MG63 (cell line): ENCODE measurements around the gene GLT8D1. TPM values are rescaled to one million over a fixed set of nuclear protein-coding genes. Genes with fewer than 3 reads are reported as not detected.
"Not testable (repeated sequence)": the region's sequence is repeated elsewhere in the genome, so short reads cannot be mapped to it uniquely, and the experiment has no call there.

Source experiments
- DNase-seq: peaks from one replicate; pipeline ENCODE4 v3.0.0-alpha.2; 2020
- H3K27me3 ChIP-seq: fragments of 250-450 bp; sonication (Bioruptor Pico); 2 replicates; pipeline ENCODE4 v1.5.1; 2020; ENCODE audit warnings: mild to moderate bottlenecking, moderate library complexity
- H3K36me3 ChIP-seq: fragments of 250-450 bp; sonication (Bioruptor Pico); 2 replicates; pipeline ENCODE4 v1.5.1; 2020; ENCODE audit warnings: mild to moderate bottlenecking, moderate library complexity
- H3K4me3 ChIP-seq: fragments of 250-450 bp; sonication (Bioruptor Pico); 2 replicates; pipeline ENCODE4 v1.5.1; 2020; ENCODE audit warnings: mild to moderate bottlenecking, moderate library complexity
- H3K9me3 ChIP-seq: fragments of 250-450 bp; sonication (Bioruptor Pico); 2 replicates; pipeline ENCODE4 v1.5.1; 2020; ENCODE audit warnings: mild to moderate bottlenecking, moderate library complexity
- total RNA-seq: library from RNA; depleted of rRNA; stranded (reverse); fragments of >200 nt; shearing (Covaris generic); gene quantifications from 2 replicates; pipeline ENCODE4 v1.2.3, GENCODE V29; 2014; ENCODE audit warnings: low replicate concordance; rRNA removed

GLT8D1 gene, protein sequence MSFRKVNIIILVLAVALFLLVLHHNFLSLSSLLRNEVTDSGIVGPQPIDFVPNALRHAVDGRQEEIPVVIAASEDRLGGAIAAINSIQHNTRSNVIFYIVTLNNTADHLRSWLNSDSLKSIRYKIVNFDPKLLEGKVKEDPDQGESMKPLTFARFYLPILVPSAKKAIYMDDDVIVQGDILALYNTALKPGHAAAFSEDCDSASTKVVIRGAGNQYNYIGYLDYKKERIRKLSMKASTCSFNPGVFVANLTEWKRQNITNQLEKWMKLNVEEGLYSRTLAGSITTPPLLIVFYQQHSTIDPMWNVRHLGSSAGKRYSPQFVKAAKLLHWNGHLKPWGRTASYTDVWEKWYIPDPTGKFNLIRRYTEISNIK
- total RNA-seq = 43.1 and 56.1 TPM in 2 replicates

DNA sequence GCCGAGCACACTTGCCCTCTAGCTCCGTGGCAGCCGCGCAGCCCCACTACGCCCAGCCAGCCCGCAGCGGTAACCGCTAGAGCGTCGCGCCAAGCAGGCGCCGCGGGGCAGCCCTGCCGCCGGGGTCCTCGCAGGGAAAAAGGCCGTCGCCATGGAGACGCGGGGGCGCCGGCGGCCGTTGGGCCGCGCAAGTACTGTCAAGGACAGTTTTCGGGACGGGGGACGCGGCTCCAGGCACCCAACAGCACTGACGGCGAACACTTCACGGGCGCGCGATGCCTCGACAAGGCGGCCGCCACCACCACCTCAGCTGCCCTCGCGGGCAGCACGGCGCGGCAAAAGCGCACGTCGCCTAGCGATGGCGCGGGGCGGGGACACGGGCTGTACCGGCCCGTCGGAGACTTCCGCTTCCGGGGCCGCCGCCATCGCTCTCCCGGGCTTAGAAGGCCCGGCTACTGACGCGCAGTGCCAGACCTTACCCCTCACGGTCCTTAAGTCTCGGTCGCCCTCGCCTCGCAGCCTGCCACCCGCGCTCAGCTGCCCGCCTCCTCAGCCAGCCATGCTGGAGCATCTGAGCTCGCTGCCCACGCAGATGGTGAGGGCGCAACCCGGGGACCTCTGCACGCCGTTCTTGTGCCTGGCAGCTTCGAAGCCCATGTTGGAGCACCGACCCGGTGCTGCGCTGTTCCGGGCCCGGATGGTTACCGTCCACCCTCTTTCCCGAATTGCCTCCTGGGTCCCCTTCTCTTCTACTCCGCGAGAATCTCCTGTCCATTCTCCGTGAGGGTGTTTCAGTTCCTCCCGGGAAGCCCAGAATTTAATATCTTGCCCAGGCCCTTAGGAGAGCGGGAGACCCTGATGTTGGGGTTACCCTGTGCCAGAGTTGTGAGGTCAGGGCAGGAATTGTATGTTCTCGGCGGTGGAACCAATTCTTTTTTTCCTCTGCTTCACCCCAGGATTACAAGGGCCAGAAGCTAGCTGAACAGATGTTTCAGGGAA is at the start of gene GLT8D1, which contains the start of gene SPCS1:
Gene GLT8D1 (minus strand): TSS at position 104 of the 999 bp plus-strand sequence. CDS start 5,331 bp downstream, outside the sequence.
Gene SPCS1 (plus strand): TSS at position 419 of the 999 bp plus-strand sequence. CDS start 141 bp downstream, at position 560.
- peak within 1 kb of the TSS; percentile 94 for H3K4me3 ChIP-seq
- H3K36me3 ChIP-seq = peaks cover 13% of the 10 kb centered on the region
- H3K9me3 ChIP-seq = no peaks in the 10 kb centered on the region
- H3K27me3 ChIP-seq = no peaks in the 10 kb centered on the region
- DNase-seq = peak; percentile 82

DNA sequence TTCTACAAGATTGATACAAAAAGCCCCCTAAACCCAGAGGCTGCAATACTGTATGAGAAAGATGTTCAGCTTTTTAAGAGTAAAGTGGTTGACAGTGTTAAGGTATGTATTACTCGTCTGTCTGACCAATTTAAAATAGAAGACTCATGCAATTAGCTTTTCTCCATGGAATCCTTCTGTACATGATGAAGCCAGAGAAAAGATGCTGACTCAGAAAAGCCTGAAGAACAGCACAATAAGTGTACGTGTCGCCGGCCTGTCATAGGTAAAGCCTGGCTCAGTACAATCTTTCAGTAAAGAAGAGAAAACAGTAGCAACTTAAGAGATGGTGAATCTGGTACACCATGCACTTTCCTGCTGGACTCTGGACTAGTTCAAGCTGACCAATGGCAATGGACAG is 48.8 kb upstream of the GLT8D1 start:
- Histone ChIP-seq H3K9me3 (no peaks in the 10 kb centered on the region), H3K27me3 (no peaks in the 10 kb centered on the region), H3K36me3 (peaks cover 8% of the 10 kb centered on the region), H3K4me3 (no peak overlapping the region)
- no peak for DNase-seq

DNA sequence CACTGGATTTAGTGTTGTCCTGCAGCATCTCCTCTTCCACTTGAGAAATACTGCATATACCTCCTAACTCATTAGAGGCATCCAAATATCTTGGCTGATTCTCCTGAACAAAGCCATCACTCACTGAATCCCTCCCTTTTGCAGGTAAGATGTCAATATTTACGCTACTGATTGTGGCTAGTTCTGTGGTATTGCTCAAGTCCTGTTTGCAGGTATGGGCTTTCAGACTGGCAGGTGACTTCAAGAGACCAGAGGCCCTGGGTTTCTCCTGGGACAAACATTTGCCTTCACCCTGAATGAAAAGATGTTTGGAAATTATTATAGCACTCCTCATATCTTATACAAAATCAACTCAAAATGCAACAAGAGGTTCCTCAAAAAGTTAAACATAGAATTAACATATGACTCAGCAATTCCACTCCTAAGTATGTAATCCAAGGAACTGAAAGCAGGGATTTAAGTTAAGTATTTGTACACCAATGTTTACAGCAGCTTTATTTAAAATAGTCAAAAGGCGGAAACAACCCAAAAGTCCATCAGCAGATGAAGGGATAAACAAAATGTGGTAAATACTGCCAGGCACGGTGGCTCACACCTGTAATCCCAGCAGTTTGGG is 46.6 kb upstream of the GLT8D1 start:
- DNase-seq = no peak

DNA sequence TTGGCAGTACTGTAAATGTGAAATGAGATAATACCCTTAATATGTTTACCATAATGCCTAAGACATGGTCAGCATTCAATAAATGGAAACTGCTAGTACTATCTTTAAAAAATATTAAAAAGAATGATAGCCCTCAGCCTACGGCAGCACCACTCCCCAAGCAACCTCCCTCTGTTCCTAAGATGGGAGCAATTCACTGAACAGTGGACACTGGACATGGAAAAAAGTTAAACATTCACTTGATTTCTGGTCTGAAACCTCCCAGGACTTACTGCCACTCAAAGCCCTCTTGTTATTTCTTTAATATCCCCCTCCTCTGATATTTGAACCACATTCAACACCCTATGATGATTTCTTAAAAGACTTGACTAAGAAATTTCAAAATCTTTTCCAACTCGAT is 38.1 kb upstream of the GLT8D1 start:
- no peaks in the 10 kb centered on the region for H3K9me3 ChIP-seq

More for the DNA sequence above, 46.6 kb upstream of the GLT8D1 start:
- Histone ChIP-seq H3K36me3 (peaks cover 8% of the 10 kb centered on the region), H3K4me3 (no peak overlapping the region), H3K9me3 (no peaks in the 10 kb centered on the region), H3K27me3 (no peaks in the 10 kb centered on the region)

DNA sequence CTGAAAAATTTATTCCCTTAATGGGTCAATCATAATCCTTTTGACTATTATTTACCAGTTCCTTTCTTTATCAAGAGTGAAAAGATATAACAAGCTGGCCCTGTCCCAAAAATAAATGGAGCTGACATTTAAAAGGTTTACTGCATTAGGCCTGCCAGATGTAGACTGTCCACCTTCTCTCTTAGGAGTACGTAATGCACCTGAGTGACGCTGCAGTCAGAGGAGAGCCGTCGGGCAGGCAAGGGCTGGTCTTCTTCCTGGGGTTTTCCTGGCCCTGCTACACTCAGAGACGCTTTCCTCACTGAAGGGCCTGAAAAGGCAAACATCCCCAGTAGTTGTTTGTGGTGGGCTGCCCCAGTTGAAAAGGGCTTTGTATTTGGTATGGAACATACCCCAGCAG is 37.6 kb upstream of the GLT8D1 start:
- Histone ChIP-seq H3K27me3 (no peaks in the 10 kb centered on the region), H3K4me3 (no peak overlapping the region), H3K36me3 (peaks cover 3% of the 10 kb centered on the region), H3K9me3 (no peaks in the 10 kb centered on the region)
- no peak for DNase-seq

More for the DNA sequence above, 38.1 kb upstream of the GLT8D1 start:
- no peak for DNase-seq
- no peaks in the 10 kb centered on the region; the same call in none of the 2 replicates for H3K36me3 ChIP-seq
- no peak overlapping the region for H3K4me3 ChIP-seq
- H3K27me3 ChIP-seq = no peaks in the 10 kb centered on the region

DNA sequence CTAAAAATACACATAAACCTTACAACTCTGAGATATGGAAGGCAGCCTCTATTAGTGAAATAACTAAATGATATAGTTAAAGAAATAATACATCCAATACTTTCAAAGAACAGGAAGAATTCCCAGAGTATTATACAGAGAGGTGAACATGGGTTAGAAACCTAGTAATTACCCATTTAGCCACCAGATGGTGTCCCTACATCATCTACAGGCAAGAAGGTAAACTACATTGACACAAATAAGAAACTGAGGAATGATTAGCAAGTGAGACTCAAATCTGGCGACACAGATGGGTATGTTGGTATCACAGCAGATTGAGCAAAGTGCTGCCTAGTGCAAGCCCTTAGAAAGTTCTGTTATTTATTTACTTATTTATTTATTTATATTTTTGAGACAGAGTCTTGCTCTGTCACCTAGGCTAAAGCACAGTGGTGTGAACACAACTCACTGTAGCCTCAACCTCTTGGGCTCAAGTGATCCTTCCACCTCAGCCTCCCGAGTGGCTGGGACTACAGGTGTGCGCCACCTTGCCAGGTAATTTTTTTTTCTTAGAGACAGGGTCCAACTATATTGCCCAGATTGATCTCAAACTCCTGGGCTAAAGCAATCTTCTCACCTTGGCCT is 36.9 kb upstream of the GLT8D1 start:
- H3K27me3 ChIP-seq = no peaks in the 10 kb centered on the region
- peaks cover 3% of the 10 kb centered on the region for H3K36me3 ChIP-seq
- DNase-seq = no peak
- H3K4me3 ChIP-seq = no peak overlapping the region
- H3K9me3 ChIP-seq = no peaks in the 10 kb centered on the region

DNA sequence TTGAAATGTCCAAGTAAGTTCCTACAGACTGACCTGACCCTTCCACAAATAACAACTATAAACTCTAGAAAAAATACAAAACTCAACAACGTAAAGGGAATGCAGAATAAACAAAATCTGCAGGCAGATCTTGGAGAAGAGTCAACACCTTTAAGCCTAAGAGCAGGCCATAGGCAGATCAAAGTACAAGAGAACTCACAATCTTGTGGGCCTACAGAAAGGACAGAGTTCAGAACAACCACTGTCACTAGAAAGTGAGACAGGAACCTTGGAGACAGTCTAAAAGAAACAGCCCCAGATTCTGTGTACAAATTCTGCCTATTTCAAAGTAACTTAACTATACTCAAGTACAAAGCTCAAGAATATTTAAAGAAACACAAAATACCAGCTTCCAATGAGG is 34.1 kb upstream of the GLT8D1 start:
- no peaks in the 10 kb centered on the region for H3K27me3 ChIP-seq
- H3K36me3 ChIP-seq = peaks cover 12% of the 10 kb centered on the region
- no peak overlapping the region for H3K4me3 ChIP-seq
- no peaks in the 10 kb centered on the region for H3K9me3 ChIP-seq
- DNase-seq = no peak

DNA sequence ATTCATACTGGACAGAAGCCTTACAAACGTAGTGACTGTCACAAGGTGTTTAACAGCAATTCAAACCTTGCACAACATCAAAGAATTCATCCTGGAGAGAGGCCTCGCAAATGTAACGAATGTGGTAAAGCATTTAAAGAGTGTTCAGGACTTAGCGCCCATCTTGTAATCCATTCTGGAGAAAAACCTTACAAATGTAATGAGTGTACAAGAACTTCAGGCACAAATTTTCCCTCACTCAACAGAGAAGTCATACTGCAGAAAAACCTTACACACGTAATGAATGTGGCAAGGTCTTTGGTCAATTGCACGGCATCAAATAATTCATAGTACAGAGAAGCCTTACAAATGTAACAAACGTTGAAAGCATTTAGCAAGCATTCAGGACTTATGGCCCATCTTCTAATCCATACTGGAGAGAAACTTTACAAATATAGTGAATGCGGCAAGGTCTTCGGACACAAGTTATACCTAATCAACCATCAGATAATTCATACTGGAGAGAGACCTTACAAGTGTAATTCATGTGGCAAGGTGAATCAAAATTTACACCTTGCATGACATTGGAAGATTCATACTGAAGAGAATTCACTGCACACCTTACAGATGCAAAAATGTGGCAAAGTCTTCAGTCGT is 27.8 kb upstream of the GLT8D1 start:
- H3K4me3 ChIP-seq = no peak overlapping the region
- DNase-seq = no peak
- H3K27me3 ChIP-seq = no peaks in the 10 kb centered on the region
- H3K9me3 ChIP-seq = no peaks in the 10 kb centered on the region
- H3K36me3 ChIP-seq = peaks cover 24% of the 10 kb centered on the region

DNA sequence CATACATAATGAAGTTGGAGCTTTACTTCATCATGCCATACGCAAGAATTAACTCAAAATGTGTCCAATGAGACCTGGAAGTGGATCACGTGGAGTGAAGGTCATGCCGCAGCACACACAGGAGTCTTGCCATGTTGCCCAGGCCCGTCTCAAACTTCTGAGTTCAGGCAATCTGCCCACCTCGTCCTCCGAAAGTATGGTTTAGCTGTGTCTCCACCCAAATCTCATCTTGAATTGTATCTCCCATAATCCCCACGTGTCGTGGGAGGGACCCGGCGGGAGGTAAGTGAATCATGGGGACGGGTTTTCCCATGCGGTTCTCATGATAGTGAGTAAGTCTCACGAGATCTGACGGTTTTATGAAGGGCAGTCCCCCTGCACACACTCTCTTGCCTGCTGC is 26.0 kb upstream of the GLT8D1 start:
- Histone ChIP-seq H3K36me3 (peaks cover 24% of the 10 kb centered on the region), H3K9me3 (no peaks in the 10 kb centered on the region), H3K27me3 (no peaks in the 10 kb centered on the region), H3K4me3 (no peak overlapping the region)
- DNase-seq = no peak

DNA sequence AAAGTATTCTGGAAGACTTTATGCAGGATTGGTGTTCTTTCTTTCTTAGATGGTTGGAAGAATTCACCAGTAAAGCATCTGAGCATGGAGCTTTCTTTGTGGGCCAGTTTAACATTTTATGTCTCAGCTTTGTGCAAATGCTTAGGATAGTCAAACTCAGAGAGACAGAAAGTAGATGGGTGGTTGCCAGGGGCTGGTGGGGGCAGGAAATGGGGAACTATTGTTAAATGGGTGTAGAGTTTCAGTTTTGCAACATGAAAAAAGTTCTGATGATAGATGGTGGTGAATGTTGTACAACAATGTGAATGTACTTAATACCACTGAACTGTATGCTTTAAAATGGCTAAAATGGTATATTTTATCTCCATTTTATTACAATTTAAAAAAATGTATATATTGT is 25.1 kb upstream of the GLT8D1 start:
- no peak for DNase-seq
- H3K36me3 ChIP-seq = peaks cover 24% of the 10 kb centered on the region
- H3K4me3 ChIP-seq = no peak overlapping the region
- no peaks in the 10 kb centered on the region for H3K27me3 ChIP-seq
- no peaks in the 10 kb centered on the region for H3K9me3 ChIP-seq

DNA sequence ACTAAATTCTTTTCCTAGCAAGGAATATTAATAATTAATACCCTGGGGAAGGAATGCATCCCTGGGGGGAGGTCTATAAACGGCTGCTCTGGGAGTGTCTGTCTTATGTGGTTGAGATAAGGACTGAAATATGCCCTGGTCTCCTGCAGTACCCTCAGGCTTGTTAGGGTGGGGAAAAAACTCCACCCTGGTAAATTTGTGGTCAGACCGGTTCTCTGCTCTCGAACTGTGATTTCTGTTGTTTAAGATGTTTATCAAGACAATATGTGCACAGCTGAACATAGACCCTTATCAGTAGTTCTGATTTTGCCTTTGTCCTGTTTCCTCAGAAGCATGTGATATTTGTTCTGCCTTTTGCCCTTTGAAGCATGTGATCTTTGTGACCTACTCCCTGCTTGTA is 23.2 kb upstream of the GLT8D1 start:
- peaks cover 13% of the 10 kb centered on the region for H3K36me3 ChIP-seq
- not testable (repeated sequence) for H3K9me3 ChIP-seq, H3K4me3 ChIP-seq, DNase-seq, H3K27me3 ChIP-seq

DNA sequence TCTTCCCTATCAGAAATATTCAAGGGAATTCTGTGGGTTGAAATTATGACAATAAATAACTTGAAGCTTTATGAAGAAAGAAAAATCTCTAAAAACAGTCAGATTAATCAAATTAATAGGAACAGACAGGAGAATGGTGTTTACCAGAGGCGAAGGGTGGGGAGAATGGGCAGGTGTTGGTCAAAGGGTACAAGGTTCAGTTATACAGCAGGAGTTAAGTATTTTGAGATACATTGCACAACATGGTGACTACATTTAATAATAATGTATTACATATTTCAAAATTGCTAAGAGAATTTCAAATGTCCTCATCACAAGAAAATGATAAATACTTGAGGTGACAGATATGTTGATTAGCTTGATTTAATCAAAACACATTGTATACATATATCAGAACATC is 18.9 kb upstream of the GLT8D1 start:
- Histone ChIP-seq H3K36me3 (no peaks in the 10 kb centered on the region), H3K9me3 (no peaks in the 10 kb centered on the region), H3K27me3 (no peaks in the 10 kb centered on the region), H3K4me3 (no peak overlapping the region)
- DNase-seq = no peak

DNA sequence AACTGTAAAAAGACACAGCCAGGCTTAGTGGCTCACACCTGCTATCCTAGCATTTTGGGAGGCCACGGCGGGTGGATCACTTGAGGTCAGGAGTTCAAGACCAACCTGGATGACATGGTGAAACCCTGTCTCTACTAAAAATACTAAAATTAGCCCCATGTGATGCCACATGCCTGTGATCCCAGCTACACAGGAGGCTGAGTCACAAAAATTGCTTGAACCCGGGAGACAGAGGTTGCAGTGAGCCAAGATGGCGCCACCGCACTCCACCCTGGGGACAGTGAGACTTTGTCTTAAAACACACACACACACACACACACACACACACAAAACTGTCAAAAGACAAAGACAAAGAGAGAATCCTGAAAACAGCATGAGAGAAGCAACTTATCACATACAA is 18.3 kb upstream of the GLT8D1 start:
- Histone ChIP-seq H3K9me3 (no peaks in the 10 kb centered on the region), H3K27me3 (no peaks in the 10 kb centered on the region)

DNA sequence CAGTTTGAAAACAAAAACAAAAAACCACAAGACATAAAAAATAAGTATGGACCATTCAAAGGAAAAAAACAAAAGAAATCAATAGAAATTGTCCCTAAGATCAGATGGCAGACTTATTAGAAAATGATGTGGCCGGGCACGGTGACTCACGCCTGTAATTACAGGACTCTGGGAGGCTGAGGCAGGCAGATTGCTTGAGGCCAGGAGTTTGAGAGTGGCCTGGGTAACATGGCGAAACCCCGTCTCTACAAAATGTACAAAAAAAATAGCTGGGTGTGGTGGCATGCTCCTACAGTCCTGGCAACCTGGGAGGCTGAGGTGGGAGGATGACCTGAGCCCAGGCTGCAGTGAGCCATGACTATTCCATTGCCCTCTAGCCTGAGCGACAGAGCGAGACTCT is 16.9 kb upstream of the GLT8D1 start:
- no peak overlapping the region for H3K4me3 ChIP-seq
- 0 out of 2 replicates have a peak, but pooled peaks cover 2% of the 10 kb centered on the region for H3K36me3 ChIP-seq
- DNase-seq = no peak
- H3K27me3 ChIP-seq = no peaks in the 10 kb centered on the region
- H3K9me3 ChIP-seq = no peaks in the 10 kb centered on the region

More for the DNA sequence above, 18.3 kb upstream of the GLT8D1 start:
- DNase-seq = no peak
- Histone ChIP-seq H3K36me3 (0 out of 2 replicates have a peak, but pooled peaks cover 2% of the 10 kb centered on the region), H3K4me3 (no peak overlapping the region)

DNA sequence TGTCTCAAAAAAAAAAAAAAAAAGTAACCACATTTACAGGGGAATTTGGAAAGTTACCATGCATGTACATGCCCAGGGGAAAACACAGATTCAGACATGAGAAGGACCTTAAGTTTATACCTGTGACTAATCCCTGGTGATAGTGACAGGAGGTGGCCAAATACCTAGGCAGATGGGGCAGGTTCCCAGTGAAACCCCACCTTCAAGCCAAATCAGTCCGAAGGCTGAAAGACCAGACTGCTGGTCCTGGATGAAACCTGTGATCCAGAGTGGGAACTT is 16.1 kb upstream of the GLT8D1 start:
- Histone ChIP-seq H3K27me3 (no peaks in the 10 kb centered on the region), H3K9me3 (no peaks in the 10 kb centered on the region), H3K4me3 (no peak overlapping the region), H3K36me3 (0 out of 2 replicates have a peak, but pooled peaks cover 2% of the 10 kb centered on the region)
- DNase-seq = no peak
